ENCODE measurements around the gene ATP11A. TPM values are rescaled to one million over a fixed set of nuclear protein-coding genes. Genes with fewer than 3 reads are reported as not detected.

The ATP11A gene
- total and polyA plus RNA-seq, 10 of the 15 experiments (the other 5 are each of a cell fraction or from before 2014, with no cell fraction given): 1.4 to 69.6 (median 14.4) TPM

DNA sequence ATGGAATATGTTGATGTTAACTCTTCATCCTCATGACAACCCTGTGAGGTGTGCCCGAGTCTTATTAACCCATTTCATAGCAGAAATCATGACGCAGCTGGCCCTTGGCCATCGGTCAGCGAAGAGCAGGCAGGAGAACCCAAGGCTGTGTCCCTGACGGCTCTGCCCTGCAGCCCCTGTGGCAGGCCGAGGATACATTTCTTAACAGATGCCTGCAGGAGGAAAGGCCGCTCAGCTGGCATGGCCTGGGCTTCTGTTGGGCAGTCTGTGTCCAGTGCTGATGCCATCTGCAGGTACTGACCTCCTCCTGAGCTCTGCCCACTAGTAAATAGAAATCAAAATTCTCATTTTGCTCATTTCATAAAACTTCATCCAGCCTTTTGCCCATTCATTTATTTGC, 243.8 kb downstream of the ATP11A start (continued):
- TF ChIP-seq, protein P1, sequence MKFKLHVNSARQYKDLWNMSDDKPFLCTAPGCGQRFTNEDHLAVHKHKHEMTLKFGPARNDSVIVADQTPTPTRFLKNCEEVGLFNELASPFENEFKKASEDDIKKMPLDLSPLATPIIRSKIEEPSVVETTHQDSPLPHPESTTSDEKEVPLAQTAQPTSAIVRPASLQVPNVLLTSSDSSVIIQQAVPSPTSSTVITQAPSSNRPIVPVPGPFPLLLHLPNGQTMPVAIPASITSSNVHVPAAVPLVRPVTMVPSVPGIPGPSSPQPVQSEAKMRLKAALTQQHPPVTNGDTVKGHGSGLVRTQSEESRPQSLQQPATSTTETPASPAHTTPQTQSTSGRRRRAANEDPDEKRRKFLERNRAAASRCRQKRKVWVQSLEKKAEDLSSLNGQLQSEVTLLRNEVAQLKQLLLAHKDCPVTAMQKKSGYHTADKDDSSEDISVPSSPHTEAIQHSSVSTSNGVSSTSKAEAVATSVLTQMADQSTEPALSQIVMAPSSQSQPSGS (IDR thresholded peaks at IDR 0.05; ENCODE audit: low read length): no peak
- TF ChIP-seq MTA3 (IDR thresholded peaks at IDR 0.05; ENCODE audit: borderline replicate concordance, low read length) (no peak), NFXL1 (IDR thresholded peaks at IDR 0.05; ENCODE audit: borderline replicate concordance) (no peak), HCFC1 (IDR thresholded peaks at IDR 0.05; ENCODE audit: low read length) (no peak), MEF2B (IDR thresholded peaks at IDR 0.05; ENCODE audit: partially characterized antibody, poor library complexity, severe bottlenecking) (no peak), EZH2 (IDR thresholded peaks at IDR 0.05; ENCODE audit: borderline replicate concordance, control insufficient read depth, low read depth, low read length) (no peak), JUND (IDR thresholded peaks at IDR 0.05; ENCODE audit: low read depth, low read length) (no peak), HDAC2 (IDR thresholded peaks at IDR 0.05) (no peak)
- TF ChIP-seq, protein P2, sequence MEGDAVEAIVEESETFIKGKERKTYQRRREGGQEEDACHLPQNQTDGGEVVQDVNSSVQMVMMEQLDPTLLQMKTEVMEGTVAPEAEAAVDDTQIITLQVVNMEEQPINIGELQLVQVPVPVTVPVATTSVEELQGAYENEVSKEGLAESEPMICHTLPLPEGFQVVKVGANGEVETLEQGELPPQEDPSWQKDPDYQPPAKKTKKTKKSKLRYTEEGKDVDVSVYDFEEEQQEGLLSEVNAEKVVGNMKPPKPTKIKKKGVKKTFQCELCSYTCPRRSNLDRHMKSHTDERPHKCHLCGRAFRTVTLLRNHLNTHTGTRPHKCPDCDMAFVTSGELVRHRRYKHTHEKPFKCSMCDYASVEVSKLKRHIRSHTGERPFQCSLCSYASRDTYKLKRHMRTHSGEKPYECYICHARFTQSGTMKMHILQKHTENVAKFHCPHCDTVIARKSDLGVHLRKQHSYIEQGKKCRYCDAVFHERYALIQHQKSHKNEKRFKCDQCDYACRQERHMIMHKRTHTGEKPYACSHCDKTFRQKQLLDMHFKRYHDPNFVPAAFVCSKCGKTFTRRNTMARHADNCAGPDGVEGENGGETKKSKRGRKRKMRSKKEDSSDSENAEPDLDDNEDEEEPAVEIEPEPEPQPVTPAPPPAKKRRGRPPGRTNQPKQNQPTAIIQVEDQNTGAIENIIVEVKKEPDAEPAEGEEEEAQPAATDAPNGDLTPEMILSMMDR (IDR thresholded peaks at IDR 0.05 in 2 of 3, conservative IDR thresholded peaks at IDR 0.05 in 1 of 3; ENCODE audit: control insufficient read depth in 2 of 3, extremely low read depth in 1 of 3, insufficient read depth in 1 of 3, low read depth in 3 of 3, low read length in 3 of 3): no peak

- ChIA-PET SMC1A (ENCODE audit: uncharacterized antibody, unreplicated experiment) (no interaction called here), CTCF (interaction anchor here (0.7 kb wide), 1 partner anchor 9 kb away, joined by 3 read pairs; no protein-coding TSS in a partner anchor), POLR2A (no interaction called here), RAD21 (ENCODE audit: unreplicated experiment) (no interaction called here)
- Histone ChIP-seq H3K36me3 (ENCODE audit: control insufficient read depth in 2 of 2, insufficient read depth in 2 of 2, low read length in 1 of 2) (no peaks in the 10 kb centered on the region), H3K79me2 (ENCODE audit: control insufficient read depth, insufficient read depth, low read length) (no peaks in the 10 kb centered on the region), H3K27ac (ENCODE audit: control insufficient read depth, insufficient read depth) (no peak overlapping the region), H3K4me3 (no peak overlapping the region), H3K9me3 (replicated peaks; ENCODE audit: control insufficient read depth, insufficient read depth, low read length) (no peaks in the 10 kb centered on the region), H3K9ac (ENCODE audit: control insufficient read depth, insufficient read depth, low read length) (no peak overlapping the region), H3K4me2 (ENCODE audit: control insufficient read depth, insufficient read depth) (no peak overlapping the region), H3K4me1 (ENCODE audit: control insufficient read depth, insufficient read depth, low read length) (no peaks in the 10 kb centered on the region), H3K27me3 (replicated peaks in 1 of 2; ENCODE audit: control insufficient read depth in 2 of 2, insufficient read depth in 2 of 2, low read length in 1 of 2) (no peaks in the 10 kb centered on the region; a peak in 1 of 4 replicates), H2AFZ (ENCODE audit: control insufficient read depth, low read depth, low read length) (no peak overlapping the region), H4K20me1 (ENCODE audit: control insufficient read depth, insufficient read depth) (no peaks in the 10 kb centered on the region)
- BruUV-seq (replicated peaks): no TSS peak
- in situ Hi-C loops (cut with MboI): no loop called here
- 16% methylated on average over 6 of the region's 6 CpGs for WGBS (ENCODE audit: insufficient coverage, insufficient replicate concordance, low lambda C conversion rate, missing lambda C conversion rate)
- FAIRE-seq (no peak), ATAC-seq (no peak), DNase-seq (ENCODE audit: low read depth, low spot score) (no peak)
- intact Hi-C loops (cut with micrococcal nuclease; ENCODE audit: unreplicated experiment): no loop called here
- TF ChIP-seq RFX5 (IDR thresholded peaks at IDR 0.05; ENCODE audit: low read depth, low read length) (no peak), MTA2 (IDR thresholded peaks at IDR 0.05; ENCODE audit: low read depth) (no peak), EP300 (IDR thresholded peaks at IDR 0.05; ENCODE audit: borderline replicate concordance in 1 of 2, control insufficient read depth in 1 of 2, low read depth in 2 of 2, low read length in 2 of 2) (no peak)
- TF ChIP-seq, protein P3, sequence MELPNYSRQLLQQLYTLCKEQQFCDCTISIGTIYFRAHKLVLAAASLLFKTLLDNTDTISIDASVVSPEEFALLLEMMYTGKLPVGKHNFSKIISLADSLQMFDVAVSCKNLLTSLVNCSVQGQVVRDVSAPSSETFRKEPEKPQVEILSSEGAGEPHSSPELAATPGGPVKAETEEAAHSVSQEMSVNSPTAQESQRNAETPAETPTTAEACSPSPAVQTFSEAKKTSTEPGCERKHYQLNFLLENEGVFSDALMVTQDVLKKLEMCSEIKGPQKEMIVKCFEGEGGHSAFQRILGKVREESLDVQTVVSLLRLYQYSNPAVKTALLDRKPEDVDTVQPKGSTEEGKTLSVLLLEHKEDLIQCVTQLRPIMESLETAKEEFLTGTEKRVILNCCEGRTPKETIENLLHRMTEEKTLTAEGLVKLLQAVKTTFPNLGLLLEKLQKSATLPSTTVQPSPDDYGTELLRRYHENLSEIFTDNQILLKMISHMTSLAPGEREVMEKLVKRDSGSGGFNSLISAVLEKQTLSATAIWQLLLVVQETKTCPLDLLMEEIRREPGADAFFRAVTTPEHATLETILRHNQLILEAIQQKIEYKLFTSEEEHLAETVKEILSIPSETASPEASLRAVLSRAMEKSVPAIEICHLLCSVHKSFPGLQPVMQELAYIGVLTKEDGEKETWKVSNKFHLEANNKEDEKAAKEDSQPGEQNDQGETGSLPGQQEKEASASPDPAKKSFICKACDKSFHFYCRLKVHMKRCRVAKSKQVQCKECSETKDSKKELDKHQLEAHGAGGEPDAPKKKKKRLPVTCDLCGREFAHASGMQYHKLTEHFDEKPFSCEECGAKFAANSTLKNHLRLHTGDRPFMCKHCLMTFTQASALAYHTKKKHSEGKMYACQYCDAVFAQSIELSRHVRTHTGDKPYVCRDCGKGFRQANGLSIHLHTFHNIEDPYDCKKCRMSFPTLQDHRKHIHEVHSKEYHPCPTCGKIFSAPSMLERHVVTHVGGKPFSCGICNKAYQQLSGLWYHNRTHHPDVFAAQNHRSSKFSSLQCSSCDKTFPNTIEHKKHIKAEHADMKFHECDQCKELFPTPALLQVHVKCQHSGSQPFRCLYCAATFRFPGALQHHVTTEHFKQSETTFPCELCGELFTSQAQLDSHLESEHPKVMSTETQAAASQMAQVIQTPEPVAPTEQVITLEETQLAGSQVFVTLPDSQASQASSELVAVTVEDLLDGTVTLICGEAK (IDR thresholded peaks at IDR 0.05; ENCODE audit: borderline replicate concordance): no peak
Measured at GRCh38 chr13:112934078-112934477, 244.2 kb downstream of the ATP11A start.

All from GM12878 (cell line).